ENCODE measurements around the gene CLDN12.

CLDN12 gene

DNA sequence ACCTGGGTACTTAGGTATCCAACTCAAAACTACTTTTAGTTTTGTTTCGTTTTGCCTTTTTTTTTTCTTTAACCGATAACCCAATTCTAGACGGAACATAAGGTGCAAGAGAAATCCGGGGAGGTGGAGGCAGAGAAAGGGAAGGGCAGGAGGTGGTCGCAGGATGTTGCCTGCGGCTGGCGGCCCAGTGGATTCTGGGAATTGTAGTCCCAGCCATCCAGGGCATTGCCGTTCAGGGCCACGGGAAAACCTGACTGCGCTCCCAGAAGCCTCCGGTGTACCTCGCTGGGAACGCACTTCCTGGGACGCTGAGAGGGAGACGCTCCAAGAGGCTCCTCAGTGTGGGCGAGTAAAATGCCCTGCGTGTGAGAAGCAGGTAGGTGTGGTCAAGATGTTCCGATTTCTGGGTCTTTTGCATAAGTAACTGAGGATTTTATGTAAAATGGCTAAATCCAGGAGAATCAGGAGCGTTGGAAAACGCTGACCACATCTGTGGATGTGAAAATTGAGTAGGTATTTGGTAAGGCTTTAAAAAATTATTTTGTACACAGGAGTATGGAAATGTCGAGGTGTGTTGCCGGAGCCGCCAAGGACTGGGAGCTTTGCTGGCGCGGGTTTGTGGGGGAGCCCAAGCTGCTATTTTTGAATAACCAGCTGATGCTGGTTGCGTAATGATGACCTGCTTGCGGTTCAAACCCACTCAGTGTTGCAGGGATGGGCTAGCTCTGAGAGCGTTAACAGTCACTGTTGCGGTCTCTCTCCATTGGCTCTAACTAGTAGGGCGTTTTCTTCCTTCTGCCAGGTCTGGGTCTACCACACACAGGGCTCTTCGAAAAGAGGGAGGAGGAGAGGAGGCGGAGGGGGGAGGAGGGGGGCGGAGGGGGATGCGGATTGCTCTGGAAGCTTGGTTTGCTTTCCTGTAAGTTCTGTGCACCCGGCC lies at the start of gene CLDN12:
Gene CLDN12, plus strand, starts transcription at position 288 of the 940 bp plus-strand sequence. CDS start 9,216 bp downstream, outside the sequence.
- H3K4me3 ChIP-seq (ENCODE audit: low read depth, low read length) = peak within 1 kb of the TSS; percentile 81
- peak; percentile 90 for DNase-seq (ENCODE audit: low read depth)
- TF ChIP-seq, protein P1, sequence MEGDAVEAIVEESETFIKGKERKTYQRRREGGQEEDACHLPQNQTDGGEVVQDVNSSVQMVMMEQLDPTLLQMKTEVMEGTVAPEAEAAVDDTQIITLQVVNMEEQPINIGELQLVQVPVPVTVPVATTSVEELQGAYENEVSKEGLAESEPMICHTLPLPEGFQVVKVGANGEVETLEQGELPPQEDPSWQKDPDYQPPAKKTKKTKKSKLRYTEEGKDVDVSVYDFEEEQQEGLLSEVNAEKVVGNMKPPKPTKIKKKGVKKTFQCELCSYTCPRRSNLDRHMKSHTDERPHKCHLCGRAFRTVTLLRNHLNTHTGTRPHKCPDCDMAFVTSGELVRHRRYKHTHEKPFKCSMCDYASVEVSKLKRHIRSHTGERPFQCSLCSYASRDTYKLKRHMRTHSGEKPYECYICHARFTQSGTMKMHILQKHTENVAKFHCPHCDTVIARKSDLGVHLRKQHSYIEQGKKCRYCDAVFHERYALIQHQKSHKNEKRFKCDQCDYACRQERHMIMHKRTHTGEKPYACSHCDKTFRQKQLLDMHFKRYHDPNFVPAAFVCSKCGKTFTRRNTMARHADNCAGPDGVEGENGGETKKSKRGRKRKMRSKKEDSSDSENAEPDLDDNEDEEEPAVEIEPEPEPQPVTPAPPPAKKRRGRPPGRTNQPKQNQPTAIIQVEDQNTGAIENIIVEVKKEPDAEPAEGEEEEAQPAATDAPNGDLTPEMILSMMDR (IDR thresholded peaks at IDR 0.05; ENCODE audit: insufficient read depth, low read depth, low read length, missing control alignments) = no peak

GRCh38 chr7:90383422-90383821 lies 19.8 kb upstream of the CLDN12 start:
- no peak for DNase-seq (ENCODE audit: low read depth)
- TF ChIP-seq, protein P1 (IDR thresholded peaks at IDR 0.05; ENCODE audit: insufficient read depth, low read depth, low read length, missing control alignments) = no peak
- no peak overlapping the region for H3K4me3 ChIP-seq (ENCODE audit: low read depth, low read length)

DNA sequence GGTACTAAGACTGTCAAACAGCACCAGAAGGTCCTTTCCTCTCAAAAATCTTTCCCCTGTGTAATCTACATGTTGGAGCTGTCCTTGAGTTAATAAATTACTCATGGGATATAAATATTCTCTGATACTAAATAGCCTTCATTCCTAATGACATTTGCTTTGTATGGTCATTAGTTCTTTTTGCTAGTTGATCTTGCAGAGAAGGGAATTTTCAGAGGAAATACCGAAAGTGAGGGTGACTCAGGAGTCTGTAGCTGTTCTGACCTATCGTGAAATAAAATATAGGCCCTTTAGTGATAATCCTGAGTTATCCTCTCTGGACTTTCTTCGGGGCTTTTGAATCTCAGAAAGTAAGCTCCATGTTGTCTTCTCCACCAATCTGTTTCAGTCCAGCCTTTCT lies 19.4 kb upstream of the CLDN12 start:
- DNase-seq (ENCODE audit: low read depth) = no peak

DNA sequence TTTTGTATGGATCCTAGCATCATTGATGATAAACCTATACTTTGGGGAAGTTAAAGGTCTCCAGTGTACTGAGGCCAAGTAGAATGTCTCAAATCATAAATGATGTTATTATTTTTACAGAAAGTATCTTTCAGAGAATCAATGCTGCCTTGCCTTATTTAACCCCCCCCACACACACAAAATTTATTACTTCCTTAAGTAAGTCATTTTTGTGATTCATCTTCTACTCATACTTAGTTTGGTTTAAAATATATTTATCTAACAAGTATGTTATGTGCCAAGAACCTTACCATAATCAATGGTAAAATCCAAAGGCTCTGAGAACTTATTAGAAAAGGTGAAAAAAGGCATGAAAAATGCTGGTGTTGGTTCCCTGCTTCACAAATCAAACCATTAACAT lies 18.8 kb upstream of the CLDN12 start:
- DNase-seq (ENCODE audit: low read depth) = no peak
- H3K4me3 ChIP-seq (ENCODE audit: low read depth, low read length) = no peak overlapping the region
- TF ChIP-seq, protein P1 (IDR thresholded peaks at IDR 0.05; ENCODE audit: insufficient read depth, low read depth, low read length, missing control alignments) = no peak

More for the DNA sequence above, 19.4 kb upstream of the CLDN12 start:
- H3K4me3 ChIP-seq (ENCODE audit: low read depth, low read length) = no peak overlapping the region
- TF ChIP-seq, protein P1 (IDR thresholded peaks at IDR 0.05; ENCODE audit: insufficient read depth, low read depth, low read length, missing control alignments) = no peak

GRCh38 chr7:90387470-90388240 lies 15.6 kb upstream of the CLDN12 start:
- no peak for DNase-seq (ENCODE audit: low read depth)
- TF ChIP-seq, protein P1 (IDR thresholded peaks at IDR 0.05; ENCODE audit: insufficient read depth, low read depth, low read length, missing control alignments) = no peak
- no peak overlapping the region for H3K4me3 ChIP-seq (ENCODE audit: low read depth, low read length)

- no peak overlapping the region for H3K4me3 ChIP-seq (ENCODE audit: low read depth, low read length)
- no peak for DNase-seq (ENCODE audit: low read depth)
- TF ChIP-seq, protein P1 (IDR thresholded peaks at IDR 0.05; ENCODE audit: insufficient read depth, low read depth, low read length, missing control alignments) = no peak
Observed at GRCh38 chr7:90390926-90391325, 12.3 kb upstream of the CLDN12 start.
